Lung (tissue), 12 donors: Measurements from ENCODE around the gene GBF1. TPM values are rescaled to one million over a fixed set of nuclear protein-coding genes. Genes with fewer than 3 reads are reported as not detected.

Experiments
- ATAC-seq: fragments of 200-7000 bp; cut with Tn5 transposase; one replicate; pipeline ENCODE4 v1.9.1; 2020; ENCODE audit warnings: moderate number of reproducible peaks; ENCODE audit not compliant: insufficient read depth, low FRiP score
- DNase-seq, 3 donors: peaks; one replicate each; pipeline ENCODE4 v3.0.0-alpha.2; 2013 to 2017
- H3K27ac ChIP-seq, 2 donors: one replicate each; pipeline ENCODE4 v1.5.1; 2013; ENCODE audit warnings: mild to moderate bottlenecking in 2 of 2, moderate library complexity in 2 of 2, control low read depth in 1 of 2, inconsistent platforms in 1 of 2, low read depth in 1 of 2, low read length in 1 of 2
- H3K27me3 ChIP-seq, 3 donors: one replicate each; pipeline ENCODE4 v1.5.1; 2013; ENCODE audit warnings: low read length in 2 of 3; ENCODE audit not compliant: control insufficient read depth in 3 of 3, insufficient read depth in 3 of 3
- H3K36me3 ChIP-seq, 4 donors: one replicate each; pipeline ENCODE4 v1.5.1; 2013; ENCODE audit warnings: low read length in 4 of 4, mild to moderate bottlenecking in 1 of 4, moderate library complexity in 1 of 4; ENCODE audit not compliant: control insufficient read depth in 4 of 4, insufficient read depth in 4 of 4
- H3K4me1 ChIP-seq, 5 donors: one replicate each; pipeline ENCODE4 v1.5.1; 2013; ENCODE audit warnings: low read length in 5 of 5, mild to moderate bottlenecking in 2 of 5, moderate library complexity in 1 of 5; ENCODE audit not compliant: control insufficient read depth in 5 of 5, insufficient read depth in 5 of 5
- H3K4me3 ChIP-seq: one replicate; pipeline ENCODE4 v1.5.1; 2013; ENCODE audit warnings: mild to moderate bottlenecking, control low read depth, moderate library complexity
- H3K9ac ChIP-seq, 2 donors: one replicate each; pipeline ENCODE4 v1.5.1; 2013; ENCODE audit warnings: low read length in 2 of 2, control low read depth in 1 of 2; ENCODE audit not compliant: insufficient read depth in 1 of 2
- H3K9me3 ChIP-seq, 4 donors: one replicate each; pipeline ENCODE4 v1.5.1; 2013; ENCODE audit warnings: low read length in 3 of 4, mild to moderate bottlenecking in 1 of 4, moderate library complexity in 1 of 4; ENCODE audit not compliant: control insufficient read depth in 4 of 4, insufficient read depth in 3 of 4
- CTCF ChIP-seq: IDR thresholded peaks from 2 replicates; pipeline ENCODE4 v1.5.1; 2012; ENCODE audit warnings: mild to moderate bottlenecking; ENCODE audit errors: control extremely low read depth, extremely low read depth
- WGBS, 2 donors: extraction: QIAGEN DNeasy Blood & Tissue Kit; methylation state at CpG; one replicate each; pipeline ENCODE4 v1.1.7; 2013; 5-methylcytosine and 5-hydroxymethylcytosine counted together
- polyA plus RNA-seq, 2 donors: library from polyadenylated mRNA; stranded (reverse); fragments of 200-250 nt; gene quantifications; one replicate each; pipeline ENCODE4 v1.2.1, GENCODE V29; 2013
- total RNA-seq, 2 donors: library from RNA; depleted of rRNA in 1 of 2; stranded (reverse); fragments of >200 nt in 1 of 2; gene quantifications; one replicate each; pipeline ENCODE4 v1.2.1, GENCODE V29; 2014 to 2021
- donor health status: control.
- donor health status: control.
- donor health status: Bipolar disorder and iron deficiency.
- donor health status: healthy.
- donor health status: DM: yes; HTN: yes; CAD: no.

Gene GBF1
- total and polyA plus RNA-seq, 4 donors, result 11.6 to 48.5 (median 25.4) TPM

GRCh38 chr10:102280397-102281101 is 35.2 kb downstream of the GBF1 start:
- H3K27ac ChIP-seq, result peak overlapping the region; percentile 33 to 86
- WGBS, 2 donors, result 1 to 4% methylated on average over 3 of the region's 3 CpGs
- peaks cover 0 to 5% (median under 1%) of the 10 kb centered on the region in 4 donors for H3K36me3 ChIP-seq
- H3K4me1 ChIP-seq, result peaks cover 2 to 43% (median 7%) of the 10 kb centered on the region in 5 donors
- ATAC-seq (no peak), DNase-seq (peak in 2 of 3 donors; percentile 30 to 53)
- no peaks in the 10 kb centered on the region for H3K9me3 ChIP-seq
- no peak overlapping the region for H3K4me3 ChIP-seq
- no peak for TF ChIP-seq CTCF
- H3K27me3 ChIP-seq, result no peaks in the 10 kb centered on the region
- H3K9ac ChIP-seq, result no peak overlapping the region

GRCh38 chr10:102281102-102281487 is 35.8 kb downstream of the GBF1 start:
- no peak overlapping the region for H3K4me3 ChIP-seq
- TF ChIP-seq CTCF, result no peak
- no peaks in the 10 kb centered on the region for H3K27me3 ChIP-seq
- no peaks in the 10 kb centered on the region for H3K9me3 ChIP-seq
- H3K36me3 ChIP-seq, result peaks cover 0 to 5% (median under 1%) of the 10 kb centered on the region in 4 donors
- no peak overlapping the region for H3K9ac ChIP-seq
- peak overlapping the region in 1 of 2 donors; percentile 86 for H3K27ac ChIP-seq
- no peak for ATAC-seq
- peak; percentile 25 to 63 (median 49) for DNase-seq
- H3K4me1 ChIP-seq, result peaks cover 2 to 43% (median 7%) of the 10 kb centered on the region in 5 donors
- 9 to 23% methylated on average over 3 of the region's 3 CpGs for WGBS, 2 donors

GRCh38 chr10:102283488-102283887 is 38.2 kb downstream of the GBF1 start:
- H3K4me1 ChIP-seq, result peaks cover 5 to 51% (median 7%) of the 10 kb centered on the region in 5 donors
- ATAC-seq, result no peak
- no peaks in the 10 kb centered on the region for H3K9me3 ChIP-seq
- peak overlapping the region in 1 of 2 donors; percentile 17 for H3K27ac ChIP-seq
- no peak for DNase-seq
- H3K9ac ChIP-seq, result no peak overlapping the region
- peaks cover 0 to 5% (median under 1%) of the 10 kb centered on the region in 4 donors for H3K36me3 ChIP-seq
- H3K4me3 ChIP-seq, result no peak overlapping the region
- no peaks in the 10 kb centered on the region for H3K27me3 ChIP-seq
- no peak for TF ChIP-seq CTCF
- 50 to 59% methylated on average over 2 of the region's 2 CpGs for WGBS, 2 donors

- TF ChIP-seq CTCF, result no peak
- Histone ChIP-seq H3K27ac (peak overlapping the region in 1 of 2 donors; percentile 17), H3K36me3 (peaks cover 0 to 5% (median under 1%) of the 10 kb centered on the region in 4 donors), H3K4me1 (peaks cover 5 to 49% (median 7%) of the 10 kb centered on the region in 5 donors), H3K9me3 (no peaks in the 10 kb centered on the region), H3K9ac (no peak overlapping the region), H3K4me3 (no peak overlapping the region), H3K27me3 (no peaks in the 10 kb centered on the region)
- ATAC-seq (no peak), DNase-seq (no peak)
- WGBS, 2 donors, result 46 to 59% methylated on average over 2 of the region's 2 CpGs
Observed at GRCh38 chr10:102283890-102284289, 38.6 kb downstream of the GBF1 start.
